Subcutaneous adipose tissue (tissue), 4 donors: ENCODE results near the gene FAM227B. TPM values are rescaled to one million over a fixed set of nuclear protein-coding genes. Genes with fewer than 3 reads are reported as not detected.

Source experiments
- total RNA-seq, 4 donors: library from RNA; depleted of rRNA; stranded (reverse); fragments of >200 nt; gene quantifications; one replicate each; pipeline ENCODE4 v1.1.0, GENCODE V29; 2016
- TF ChIP-seq, protein P1 (sequence below): fragments of 450-650 bp; IDR thresholded peaks from one replicate; pipeline ENCODE4 v1.5.1; 2016; ENCODE audit warnings: low read depth, mild to moderate bottlenecking, control low read depth, antibody characterized with exemption, moderate library complexity

Gene FAM227B
- total RNA-seq, 4 donors from 2014 or later: 1.1 to 3.2 (median 1.7) TPM; not detected in 1

DNA sequence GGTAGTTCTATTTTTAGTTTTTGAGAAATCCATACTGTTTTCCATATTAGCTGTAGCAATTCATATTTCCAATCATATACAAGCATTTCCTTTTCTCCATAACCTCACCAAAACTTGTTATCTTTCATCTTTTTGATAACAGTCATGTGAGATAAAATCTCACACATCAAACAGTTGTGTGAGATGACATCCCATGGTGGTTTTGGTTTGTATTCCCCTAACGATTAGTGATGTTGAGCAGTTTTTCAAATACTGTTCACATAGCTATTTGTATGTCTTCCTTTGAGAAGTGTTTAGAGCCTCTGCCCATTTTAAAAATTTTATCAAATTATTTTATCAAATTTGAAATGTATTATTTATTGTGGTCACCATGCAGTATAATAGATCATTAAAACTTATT, 50.4 kb downstream of the FAM227B start:
- TF ChIP-seq, protein P1, sequence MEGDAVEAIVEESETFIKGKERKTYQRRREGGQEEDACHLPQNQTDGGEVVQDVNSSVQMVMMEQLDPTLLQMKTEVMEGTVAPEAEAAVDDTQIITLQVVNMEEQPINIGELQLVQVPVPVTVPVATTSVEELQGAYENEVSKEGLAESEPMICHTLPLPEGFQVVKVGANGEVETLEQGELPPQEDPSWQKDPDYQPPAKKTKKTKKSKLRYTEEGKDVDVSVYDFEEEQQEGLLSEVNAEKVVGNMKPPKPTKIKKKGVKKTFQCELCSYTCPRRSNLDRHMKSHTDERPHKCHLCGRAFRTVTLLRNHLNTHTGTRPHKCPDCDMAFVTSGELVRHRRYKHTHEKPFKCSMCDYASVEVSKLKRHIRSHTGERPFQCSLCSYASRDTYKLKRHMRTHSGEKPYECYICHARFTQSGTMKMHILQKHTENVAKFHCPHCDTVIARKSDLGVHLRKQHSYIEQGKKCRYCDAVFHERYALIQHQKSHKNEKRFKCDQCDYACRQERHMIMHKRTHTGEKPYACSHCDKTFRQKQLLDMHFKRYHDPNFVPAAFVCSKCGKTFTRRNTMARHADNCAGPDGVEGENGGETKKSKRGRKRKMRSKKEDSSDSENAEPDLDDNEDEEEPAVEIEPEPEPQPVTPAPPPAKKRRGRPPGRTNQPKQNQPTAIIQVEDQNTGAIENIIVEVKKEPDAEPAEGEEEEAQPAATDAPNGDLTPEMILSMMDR: no peak

DNA sequence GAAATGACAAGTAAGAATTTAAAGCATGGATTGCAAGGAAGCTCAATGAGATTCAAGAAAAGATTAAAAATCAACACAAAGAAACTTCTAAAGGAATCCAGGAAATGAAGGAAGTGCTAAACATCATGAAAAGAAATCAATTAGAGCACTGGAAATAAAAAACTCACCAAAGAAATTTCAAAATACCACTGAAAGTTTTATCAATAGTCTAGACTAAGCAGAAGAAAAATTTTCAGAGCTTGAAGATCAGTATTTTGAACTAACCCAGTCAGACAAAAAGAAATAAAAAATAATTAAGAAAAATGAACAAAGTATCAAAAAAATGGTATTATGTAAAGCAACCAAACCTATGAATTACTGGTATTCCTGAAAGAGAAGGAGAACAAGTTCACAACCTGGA, 60.6 kb downstream of the FAM227B start:
- TF ChIP-seq, protein P1: no peak

DNA sequence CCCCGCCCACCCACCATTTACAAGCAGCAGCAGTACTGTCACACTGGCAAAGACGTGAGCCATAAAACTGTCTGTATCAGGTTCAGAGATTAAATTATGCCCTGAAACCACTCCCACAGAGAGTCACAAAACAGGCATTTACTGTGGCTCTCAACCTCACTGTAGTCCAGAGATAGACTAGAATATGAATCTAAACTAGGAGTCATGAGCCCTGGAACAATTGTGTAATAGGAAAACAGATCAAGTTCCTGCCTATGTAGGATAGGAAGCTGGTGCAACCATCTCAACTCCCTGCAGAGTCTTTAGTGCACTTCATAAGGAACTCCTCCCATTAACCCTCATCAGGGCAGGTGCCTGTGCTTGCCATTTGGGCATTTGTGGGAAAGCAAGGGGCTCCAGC, 61.7 kb downstream of the FAM227B start:
- TF ChIP-seq, protein P1: no peak

DNA sequence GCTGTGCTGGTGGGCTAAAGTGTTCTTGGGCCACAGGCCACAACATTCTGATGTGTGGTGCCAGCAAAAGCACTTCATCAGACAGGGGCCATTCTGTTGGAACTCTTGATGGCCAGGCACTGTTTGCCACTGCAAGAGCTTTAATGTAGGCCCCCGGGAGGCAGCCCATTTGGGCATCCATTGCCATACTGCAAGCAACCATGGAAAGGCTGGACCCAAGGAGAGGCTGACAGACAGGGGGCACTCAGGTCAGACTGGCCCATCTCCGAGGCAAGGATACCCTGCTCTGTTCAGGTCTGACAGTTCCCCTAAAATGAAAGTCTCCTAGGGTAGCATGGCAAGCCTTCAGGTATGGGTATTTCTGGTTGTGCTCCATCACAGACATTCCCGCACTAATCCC, 64.2 kb downstream of the FAM227B start:
- TF ChIP-seq, protein P1: no peak

DNA sequence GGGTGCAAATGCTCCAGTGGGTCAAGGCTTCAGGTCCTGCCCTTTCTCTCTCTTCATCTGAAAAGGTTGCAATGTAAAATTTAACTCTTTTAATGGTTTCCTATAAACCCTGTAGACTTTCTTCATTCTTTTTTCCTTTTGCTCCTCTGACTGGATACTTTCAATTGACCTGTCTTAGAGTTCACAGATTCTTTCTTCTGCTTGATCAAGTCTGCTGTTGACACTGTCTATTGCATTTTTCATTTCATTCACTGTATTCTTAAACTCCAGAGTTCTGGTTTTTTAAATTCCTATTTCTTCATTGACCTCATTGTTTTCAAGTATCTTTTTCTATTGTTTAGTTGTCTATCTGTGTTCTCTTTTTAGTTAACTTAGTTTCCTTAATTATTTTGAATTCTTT, 82.1 kb downstream of the FAM227B start:
- TF ChIP-seq, protein P1: no peak

DNA sequence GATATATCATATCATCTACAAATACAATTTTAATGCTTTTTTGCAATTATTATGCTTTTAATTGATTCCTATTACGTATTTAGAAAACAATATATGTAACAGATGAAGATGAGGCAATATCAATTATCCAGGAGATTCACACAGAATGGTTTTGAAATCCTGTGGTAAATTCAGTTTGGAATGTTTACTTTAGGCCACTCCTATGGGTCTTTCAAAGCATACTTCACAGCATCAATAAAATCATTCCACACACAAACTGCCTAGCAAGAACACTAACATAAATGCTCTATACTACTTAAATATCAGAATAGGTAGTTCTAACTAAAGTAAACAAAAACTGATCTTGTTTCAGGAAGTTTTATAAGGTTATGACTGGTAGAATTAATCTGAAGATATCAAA, 90.5 kb downstream of the FAM227B start:
- TF ChIP-seq, protein P1: no peak

DNA sequence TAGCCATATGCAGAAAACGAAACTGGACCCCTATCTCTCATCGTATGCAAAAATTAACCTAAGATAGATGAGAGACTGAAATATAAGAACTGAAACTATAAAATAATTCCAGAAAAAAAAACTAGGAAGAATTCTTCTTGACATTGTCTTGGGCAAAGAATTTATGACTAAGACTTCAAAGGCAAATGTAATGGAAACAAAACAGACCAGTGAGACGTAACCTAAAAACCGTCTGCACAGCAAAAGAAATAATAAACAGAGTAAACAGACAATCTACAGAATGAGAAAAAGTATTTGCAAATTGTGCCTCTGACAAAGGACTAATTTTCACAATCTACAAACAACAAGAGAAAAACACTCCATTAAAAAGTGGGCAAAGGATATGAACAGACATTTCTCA, 92.3 kb downstream of the FAM227B start:
- TF ChIP-seq, protein P1: no peak
